ENCODE measurements around the gene THAP7. TPM values are rescaled to one million over a fixed set of nuclear protein-coding genes. Genes with fewer than 3 reads are reported as not detected.

Gene THAP7
- total and polyA plus RNA-seq, 2 of the 13 experiments (the other 11 are each of a cell fraction or from before 2014, with no cell fraction given) = 13.0 to 25.5 TPM

- Histone ChIP-seq H3K36me3 (replicated peaks in 1 of 2; ENCODE audit: control insufficient read depth in 1 of 2, insufficient read depth in 2 of 2, low read length in 2 of 2) (peaks cover 2 to 28% of the 10 kb centered on the region in 2 experiments), H3K4me2 (ENCODE audit: low read depth, low read length) (no peak overlapping the region), H3K4me3 (replicated peaks in 1 of 3; ENCODE audit: insufficient read depth in 1 of 3, low read depth in 2 of 3, low read length in 3 of 3) (no peak overlapping the region), H3K9ac (ENCODE audit: insufficient read depth, low read depth, low read length) (no peak overlapping the region), H4K20me1 (ENCODE audit: insufficient read depth, low read length) (no peaks in the 10 kb centered on the region), H3K9me3 (ENCODE audit: low read length) (no peaks in the 10 kb centered on the region), H3K79me2 (ENCODE audit: insufficient read depth, low read length) (peaks cover 9% of the 10 kb centered on the region), H2AFZ (ENCODE audit: low read length) (no peak overlapping the region), H3K27ac (ENCODE audit: extremely low read length, insufficient read depth, low read length) (no peak overlapping the region), H3K27me3 (ENCODE audit: control insufficient read depth in 1 of 2, insufficient read depth in 2 of 2, low read length in 2 of 2) (no peaks in the 10 kb centered on the region; a peak in 1 of 5 replicates), H3K4me1 (ENCODE audit: insufficient read depth, low read length) (peaks cover 14% of the 10 kb centered on the region)
- no peak for ATAC-seq
- FAIRE-seq = no peak
- TF ChIP-seq TBX2 (CRISPR knock-in tag; IDR thresholded peaks at IDR 0.05; ENCODE audit: borderline replicate concordance) = no peak
- no peak for TF ChIP-seq ZNF609 (CRISPR knock-in tag; IDR thresholded peaks at IDR 0.05; ENCODE audit: borderline replicate concordance)
- no peak for TF ChIP-seq ZFY (CRISPR knock-in tag; IDR thresholded peaks at IDR 0.05)
- ChIA-PET CTCF (ENCODE audit: low intra/inter-chr PET ratio, low total read pairs) (no interaction called here), POLR2A (no interaction called here)
- BruUV-seq (replicated peaks) = no TSS peak
- WGBS (ENCODE audit: low lambda C conversion rate) = 94% methylated on average over 1 of the region's 1 CpG
- no peak for DNase-seq (ENCODE audit: low spot score)
- in situ Hi-C loops (cut with HindIII; ENCODE audit: extremely low pct_ligation_motif_present, low pct_unique_long_range_greater_than_20kb) (no loop called here), intact Hi-C loops (cut with micrococcal nuclease; ENCODE audit: unreplicated experiment) (no loop called here)
Observed at GRCh38 chr22:20986365-20986764, 15.6 kb downstream of the THAP7 start.

GRCh38 chr22:20985720-20986119 is 16.2 kb downstream of the THAP7 start:
- peaks cover 11% of the 10 kb centered on the region for H3K79me2 ChIP-seq (ENCODE audit: insufficient read depth, low read length)
- H3K9me3 ChIP-seq (ENCODE audit: low read length) = no peaks in the 10 kb centered on the region
- no TSS peak for BruUV-seq (replicated peaks)
- ChIA-PET POLR2A (no interaction called here), CTCF (ENCODE audit: low intra/inter-chr PET ratio, low total read pairs) (no interaction called here)
- ATAC-seq (no peak), DNase-seq (ENCODE audit: low spot score) (no peak), FAIRE-seq (no peak)
- H3K4me3 ChIP-seq (replicated peaks in 1 of 3; ENCODE audit: insufficient read depth in 1 of 3, low read depth in 2 of 3, low read length in 3 of 3) = no peak overlapping the region
- H3K36me3 ChIP-seq (replicated peaks in 1 of 2; ENCODE audit: control insufficient read depth in 1 of 2, insufficient read depth in 2 of 2, low read length in 2 of 2) = peaks cover 0 to 22% of the 10 kb centered on the region in 2 experiments
- no peaks in the 10 kb centered on the region for H4K20me1 ChIP-seq (ENCODE audit: insufficient read depth, low read length)
- no peak overlapping the region for H3K4me2 ChIP-seq (ENCODE audit: low read depth, low read length)
- no peak overlapping the region for H3K27ac ChIP-seq (ENCODE audit: extremely low read length, insufficient read depth, low read length)
- in situ Hi-C loops (cut with HindIII; ENCODE audit: extremely low pct_ligation_motif_present, low pct_unique_long_range_greater_than_20kb) = no loop called here
- no peak overlapping the region for H3K9ac ChIP-seq (ENCODE audit: insufficient read depth, low read depth, low read length)
- H3K27me3 ChIP-seq (ENCODE audit: control insufficient read depth in 1 of 2, insufficient read depth in 2 of 2, low read length in 2 of 2) = no peaks in the 10 kb centered on the region; a peak in 1 of 5 replicates
- peaks cover 21% of the 10 kb centered on the region for H3K4me1 ChIP-seq (ENCODE audit: insufficient read depth, low read length)
- no peak overlapping the region for H2AFZ ChIP-seq (ENCODE audit: low read length)
- intact Hi-C loops (cut with micrococcal nuclease; ENCODE audit: unreplicated experiment) = no loop called here
- 98% methylated on average over 6 of the region's 7 CpGs for WGBS (ENCODE audit: low lambda C conversion rate)
- TF ChIP-seq HNF4A (CRISPR knock-in tag; IDR thresholded peaks at IDR 0.05) (no peak), NR2F2 (IDR thresholded peaks at IDR 0.05; ENCODE audit: borderline replicate concordance, low read depth) (no peak), IRF1 (CRISPR knock-in tag; IDR thresholded peaks at IDR 0.05; ENCODE audit: low read depth) (no peak), PAXIP1 (CRISPR knock-in tag; conservative IDR thresholded peaks at IDR 0.05) (no peak), SNAPC2 (CRISPR knock-in tag; IDR thresholded peaks at IDR 0.05) (no peak), ZBTB7A (CRISPR knock-in tag; IDR thresholded peaks at IDR 0.05) (no peak)
